DMS 273 treated with DMSO at 0.1 percent for 48 hours (cell line): ENCODE measurements around the gene AGFG2.
"Not testable (repeated sequence)": the region's sequence is repeated elsewhere in the genome, so short reads cannot be mapped to it uniquely, and the experiment has no call there.

Experiments
- DNase-seq: peaks from one replicate; lab custom pipeline; 2025; lab: John Stamatoyannopoulos, UW

The AGFG2 gene

DNA sequence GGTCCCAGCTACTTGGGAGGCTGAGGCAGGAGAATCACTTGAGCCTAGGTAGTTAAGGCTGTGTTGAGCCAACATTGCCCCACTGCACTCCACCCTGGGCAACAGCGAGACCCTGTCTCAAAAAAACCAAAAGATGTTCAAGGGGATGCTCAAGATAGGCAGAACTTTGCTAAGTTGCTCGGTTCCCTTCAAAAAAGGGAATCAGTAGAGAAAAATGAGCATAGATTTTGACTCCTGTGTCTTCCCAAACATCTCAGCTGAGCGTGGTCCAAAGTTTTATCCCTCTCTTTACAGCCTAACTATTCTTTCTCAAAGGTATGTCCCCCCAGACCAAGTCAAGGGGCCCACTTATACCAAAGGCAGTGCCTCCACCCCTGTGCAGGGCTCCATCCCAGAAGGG lies 14.0 kb downstream of the AGFG2 start:
- DNase-seq: no peak

DNA sequence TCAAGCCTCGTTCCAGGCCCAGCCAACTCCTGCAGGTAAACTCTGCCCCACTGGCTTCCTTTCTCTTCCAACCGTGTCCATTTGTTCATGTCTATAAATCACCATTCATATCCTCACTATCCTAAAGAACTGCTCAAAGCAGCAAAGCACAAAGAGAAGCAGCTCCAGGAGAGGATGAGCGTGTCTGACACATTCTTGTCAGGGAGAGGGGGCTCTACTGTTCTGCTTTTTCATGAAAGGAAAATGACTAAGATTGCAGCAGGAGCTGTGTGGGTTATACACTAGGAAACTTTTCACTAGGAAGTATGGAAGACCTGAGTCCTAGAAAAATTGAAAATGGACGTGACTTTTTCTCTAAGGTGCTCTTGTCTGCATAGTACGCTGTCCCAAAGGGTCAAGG lies 16.7 kb downstream of the AGFG2 start:
- no peak for DNase-seq

DNA sequence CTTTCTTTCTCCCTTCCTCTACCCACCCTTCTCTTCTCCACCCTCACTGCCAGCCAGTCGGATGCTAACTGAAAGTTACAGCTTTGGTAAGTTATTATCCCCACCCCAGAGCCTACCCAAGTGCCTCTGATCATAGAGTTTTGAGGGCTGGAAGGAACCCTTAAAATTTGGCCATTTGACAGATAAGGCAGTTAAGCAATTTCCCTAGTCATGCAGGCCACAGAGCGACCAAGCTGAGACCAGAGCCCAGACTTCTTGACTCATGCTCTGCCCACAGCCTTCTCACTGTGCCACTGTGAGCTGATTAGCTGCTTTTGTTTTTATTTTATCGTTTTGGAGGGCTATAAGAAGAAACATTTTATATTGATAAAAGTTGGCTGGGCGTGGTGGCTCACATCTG lies 17.5 kb downstream of the AGFG2 start:
- no peak for DNase-seq

DNA sequence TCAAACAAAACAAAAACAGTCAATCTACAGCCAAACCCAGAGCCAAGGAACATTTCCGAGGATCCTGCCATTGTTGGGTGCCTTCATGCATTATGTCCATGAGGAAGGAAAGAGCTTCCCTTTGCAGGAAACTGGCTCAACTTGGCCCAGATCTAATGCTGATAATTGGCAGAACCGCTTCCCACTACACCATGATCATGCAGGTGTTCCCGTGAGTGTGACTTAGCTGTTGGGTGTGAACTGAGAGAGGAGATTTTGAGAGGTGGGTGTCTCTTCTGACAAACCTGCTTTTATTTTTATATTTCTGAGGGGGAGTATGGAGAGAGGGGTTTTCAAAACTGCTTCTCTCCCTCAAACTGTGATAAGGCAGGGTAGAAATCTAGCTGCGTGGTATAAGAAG lies 20.1 kb downstream of the AGFG2 start:
- no peak for DNase-seq

DNA sequence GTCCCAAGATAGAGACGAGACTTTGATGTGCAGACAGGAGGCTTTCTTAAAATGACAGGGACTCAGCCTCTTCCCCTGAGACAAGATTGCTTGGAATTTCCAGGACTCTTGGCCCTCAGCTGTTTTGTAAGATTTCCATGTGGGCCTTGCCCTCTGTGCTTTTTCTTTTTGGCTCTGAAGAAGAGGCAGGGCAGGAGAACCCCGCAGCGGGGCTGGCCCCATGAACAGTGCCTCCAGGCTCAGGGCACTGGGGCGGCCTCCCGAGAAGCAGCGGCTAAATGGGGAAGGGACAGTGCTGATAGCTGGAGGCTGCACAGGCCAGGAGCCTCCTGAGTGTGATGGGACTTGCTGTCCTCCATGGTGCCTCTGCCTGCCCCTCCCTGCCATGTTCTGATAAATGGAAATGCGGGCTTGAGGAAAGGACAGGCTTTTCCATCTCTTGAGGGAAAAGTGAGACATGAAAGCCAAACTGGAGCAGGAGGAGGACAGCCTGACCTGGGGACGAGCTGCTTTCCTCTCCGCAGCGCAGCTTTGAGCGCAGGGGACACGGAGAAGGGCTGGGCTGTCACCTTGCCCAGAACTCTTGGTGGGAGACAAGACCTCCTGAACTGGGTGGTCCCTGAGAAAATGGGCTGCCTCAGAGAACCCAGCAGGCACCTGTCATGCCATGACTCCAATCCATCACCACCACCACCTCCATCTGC lies 22.6 kb downstream of the AGFG2 start:
- DNase-seq: no peak

DNA sequence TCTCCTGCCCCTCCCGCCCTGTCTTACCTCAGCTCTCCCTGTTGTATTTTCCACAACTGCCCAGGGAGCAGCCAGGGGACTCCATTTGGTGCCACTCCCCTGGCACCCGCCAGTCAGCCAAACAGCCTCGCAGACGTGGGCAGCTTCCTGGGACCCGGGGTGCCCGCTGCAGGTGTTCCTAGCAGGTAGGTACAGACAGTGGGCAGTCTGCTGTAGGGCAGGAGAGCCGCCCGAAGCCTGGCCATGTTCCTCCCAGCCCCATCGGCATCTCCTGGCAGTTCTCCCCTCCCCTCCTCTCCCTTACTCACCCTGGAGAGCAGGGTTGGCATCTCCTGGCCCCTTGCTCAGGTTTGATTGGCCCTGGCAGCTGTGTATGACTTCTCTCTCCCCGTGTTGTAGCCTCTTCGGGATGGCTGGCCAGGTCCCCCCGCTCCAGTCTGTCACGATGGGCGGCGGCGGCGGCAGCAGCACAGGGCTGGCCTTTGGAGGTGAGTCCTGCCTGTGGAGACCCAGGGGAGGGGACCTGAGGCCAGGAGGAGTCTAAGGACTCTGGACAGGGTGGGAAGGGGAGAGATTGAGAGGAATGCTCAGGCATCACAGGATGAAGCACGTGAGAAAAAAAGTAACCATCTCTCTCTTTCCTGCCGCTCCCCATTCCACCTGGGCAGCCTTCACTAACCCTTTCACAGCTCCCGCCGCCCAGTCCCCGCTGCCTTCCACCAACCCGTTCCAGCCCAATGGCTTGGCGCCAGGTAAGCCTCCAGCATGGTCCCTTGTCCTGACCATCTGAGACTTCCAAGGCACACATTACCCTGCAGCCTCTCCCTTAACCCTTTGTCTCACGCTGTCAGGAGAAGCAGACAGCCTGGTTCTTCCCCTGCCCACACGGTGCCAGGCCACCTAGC lies 23.4 kb downstream of the AGFG2 start:
- no peak for DNase-seq

DNA sequence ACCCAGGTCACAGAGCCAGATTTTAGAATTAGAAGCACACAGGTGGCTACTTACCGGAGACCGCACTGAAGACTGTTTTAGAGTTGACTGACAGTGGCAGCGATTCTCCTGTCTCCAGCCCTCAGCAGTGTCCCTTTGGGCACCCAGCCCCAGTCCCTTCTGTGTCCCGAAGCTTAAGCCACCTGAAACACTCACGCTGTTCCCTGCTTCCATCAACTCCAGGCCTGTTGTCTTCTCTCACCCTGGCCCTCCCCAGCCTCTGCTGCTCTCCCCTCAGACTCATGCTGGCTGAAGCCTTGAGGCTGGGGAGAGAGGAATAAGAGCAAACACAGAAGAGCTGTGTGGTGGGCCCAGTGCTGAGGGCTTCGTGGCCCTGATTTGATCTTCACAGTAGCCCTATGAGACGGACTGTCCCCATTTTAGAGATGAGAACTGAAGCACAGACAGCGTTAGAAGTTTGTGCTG lies 24.1 kb downstream of the AGFG2 start:
- DNase-seq: no peak

DNA sequence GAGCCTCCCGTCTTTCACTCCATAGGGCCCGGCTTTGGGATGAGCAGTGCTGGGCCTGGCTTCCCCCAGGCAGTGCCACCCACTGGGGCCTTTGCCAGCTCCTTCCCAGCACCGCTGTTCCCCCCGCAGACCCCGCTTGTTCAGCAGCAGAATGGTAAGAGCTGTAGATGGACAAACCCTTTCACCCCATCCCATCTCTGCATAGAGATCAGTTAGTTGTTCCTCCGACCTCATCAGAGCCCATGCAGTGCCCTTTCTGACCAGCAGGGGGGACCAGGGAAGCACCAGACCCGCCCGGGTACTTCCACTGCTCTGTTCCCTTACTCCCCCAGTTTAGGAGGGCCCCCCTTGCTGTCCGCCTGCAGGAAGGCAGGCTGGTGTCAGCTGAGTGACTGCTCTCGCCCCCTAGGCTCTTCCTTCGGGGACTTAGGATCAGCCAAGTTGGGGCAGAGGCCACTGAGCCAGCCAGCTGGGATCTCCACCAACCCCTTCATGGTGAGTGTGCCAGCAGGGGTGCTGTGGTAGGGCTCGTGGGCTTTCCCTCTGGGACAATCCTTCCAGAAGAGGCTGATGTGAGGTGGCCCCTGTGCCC lies 24.9 kb downstream of the AGFG2 start:
- DNase-seq: no peak

DNA sequence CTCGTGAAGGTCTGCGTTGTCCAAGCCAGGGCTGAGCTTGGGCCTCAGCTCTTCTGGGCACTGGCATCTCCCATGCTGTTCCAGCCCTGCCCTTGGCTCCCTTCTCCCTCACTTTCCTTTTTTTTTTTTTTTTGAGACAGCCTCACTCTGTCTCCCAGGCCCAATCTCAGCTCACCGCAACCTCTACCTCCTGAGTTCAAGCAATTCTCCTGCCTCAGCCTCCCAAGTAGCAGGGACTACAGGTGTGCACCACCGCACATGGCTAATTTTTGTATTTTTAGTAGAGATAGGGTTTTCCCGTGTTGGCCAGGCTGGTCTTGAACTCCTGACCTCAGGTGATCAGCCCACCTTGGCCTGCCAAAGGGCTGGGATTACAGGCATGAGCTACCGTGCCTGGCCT lies 25.4 kb downstream of the AGFG2 start:
- not testable (repeated sequence) for DNase-seq

DNA sequence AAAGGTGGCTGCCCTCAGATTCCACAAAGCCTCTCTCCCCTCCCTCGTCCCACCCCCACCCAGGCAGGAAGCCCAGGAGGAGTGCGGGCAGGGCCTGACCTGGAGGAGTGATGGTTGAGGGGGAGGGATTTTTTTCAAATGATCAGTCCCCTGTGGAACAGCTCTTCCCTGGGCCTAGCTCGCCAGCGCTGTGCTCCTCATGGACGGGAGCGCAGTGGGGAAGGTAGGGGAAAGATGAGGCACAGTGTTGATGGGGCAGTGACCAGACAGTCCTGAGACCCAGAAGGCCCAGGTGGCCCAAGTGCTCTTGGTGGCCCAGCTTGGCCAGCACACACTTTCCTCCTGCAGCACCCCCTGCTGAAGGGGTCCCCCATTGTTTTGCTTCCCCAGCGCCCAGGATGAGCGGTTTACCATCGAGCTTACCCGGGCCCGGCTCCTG lies 26.1 kb downstream of the AGFG2 start:
- no peak for DNase-seq

DNA sequence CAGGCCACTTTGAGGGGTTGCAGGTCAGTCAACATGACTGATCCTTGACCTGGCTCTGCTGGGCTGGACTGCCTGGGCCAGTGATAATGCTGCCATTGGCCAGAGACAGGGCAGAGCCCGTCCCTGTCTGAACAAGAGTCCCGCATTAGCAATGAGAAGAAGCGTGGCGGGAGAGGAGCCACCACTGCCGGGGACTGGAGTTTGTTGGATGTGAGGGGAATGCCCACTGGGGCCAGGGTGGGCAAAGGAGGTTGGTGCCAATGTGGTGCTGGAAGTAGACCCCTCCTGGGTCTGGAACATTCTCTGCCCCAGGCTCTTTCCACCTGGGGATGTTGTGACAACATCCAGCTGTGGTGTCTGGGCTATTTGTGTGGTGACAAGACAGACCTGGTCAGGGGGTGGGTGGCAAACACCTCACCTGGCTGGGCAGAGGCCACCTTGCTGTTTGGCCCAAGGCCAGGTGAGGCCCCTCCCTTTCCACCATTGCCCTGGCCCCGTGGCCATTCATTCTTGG lies 27.1 kb downstream of the AGFG2 start:
- DNase-seq: no peak

DNA sequence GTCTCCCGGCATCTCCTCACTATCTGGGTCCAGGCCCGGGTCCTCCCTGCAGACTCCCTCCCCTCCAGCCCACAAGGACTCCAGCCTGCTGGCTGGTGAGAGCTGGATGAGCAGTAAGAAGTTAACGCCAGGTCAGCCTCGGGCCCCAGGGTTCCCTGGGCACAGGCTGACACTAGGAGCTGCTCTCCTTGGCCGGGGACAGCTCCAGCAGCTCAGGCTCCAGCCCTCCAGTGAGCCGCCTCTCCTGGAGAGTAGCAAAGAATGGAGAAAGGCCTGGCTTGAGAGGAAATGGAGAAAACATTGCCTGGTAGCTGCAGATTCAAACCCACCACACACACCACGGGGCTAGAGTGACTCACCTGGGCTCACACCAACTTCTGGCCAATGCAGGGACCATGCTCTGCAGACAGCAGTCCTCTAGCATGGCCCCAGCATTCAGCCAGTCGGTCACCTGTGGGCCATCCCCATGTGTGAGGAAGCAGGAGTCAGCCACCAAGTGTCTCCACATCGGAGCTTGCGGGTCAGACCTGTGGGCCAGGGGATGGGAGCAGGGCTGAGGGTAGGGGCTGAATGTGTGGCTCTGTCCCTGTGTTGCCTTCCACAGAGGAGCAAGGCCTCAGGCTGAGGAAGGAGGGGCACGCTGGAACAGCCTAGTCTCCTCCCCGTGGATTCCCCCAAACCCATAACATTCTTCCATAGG lies 28.2 kb downstream of the AGFG2 start:
- DNase-seq: no peak

DNA sequence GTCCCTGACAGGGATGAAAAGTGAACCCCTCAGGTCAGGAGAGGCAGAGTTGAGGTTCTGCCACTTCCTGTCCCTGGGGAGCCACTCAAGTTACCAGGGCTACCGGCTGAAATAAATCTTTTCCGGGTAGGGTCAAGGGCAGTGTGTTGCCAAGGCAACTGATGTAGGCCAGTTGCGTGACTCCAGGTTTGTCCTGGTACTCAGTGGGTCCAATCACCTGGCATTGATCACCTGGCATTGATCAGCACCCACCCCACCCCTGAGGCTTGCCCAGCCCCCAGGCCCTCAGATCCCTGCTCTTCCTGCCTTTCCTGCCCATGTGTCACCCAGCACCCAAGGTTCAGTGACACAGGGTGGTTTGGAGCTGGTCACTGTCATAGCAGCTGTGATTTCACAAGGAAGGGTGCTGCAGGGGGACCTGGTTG lies 28.8 kb downstream of the AGFG2 start:
- no peak for DNase-seq

DNA sequence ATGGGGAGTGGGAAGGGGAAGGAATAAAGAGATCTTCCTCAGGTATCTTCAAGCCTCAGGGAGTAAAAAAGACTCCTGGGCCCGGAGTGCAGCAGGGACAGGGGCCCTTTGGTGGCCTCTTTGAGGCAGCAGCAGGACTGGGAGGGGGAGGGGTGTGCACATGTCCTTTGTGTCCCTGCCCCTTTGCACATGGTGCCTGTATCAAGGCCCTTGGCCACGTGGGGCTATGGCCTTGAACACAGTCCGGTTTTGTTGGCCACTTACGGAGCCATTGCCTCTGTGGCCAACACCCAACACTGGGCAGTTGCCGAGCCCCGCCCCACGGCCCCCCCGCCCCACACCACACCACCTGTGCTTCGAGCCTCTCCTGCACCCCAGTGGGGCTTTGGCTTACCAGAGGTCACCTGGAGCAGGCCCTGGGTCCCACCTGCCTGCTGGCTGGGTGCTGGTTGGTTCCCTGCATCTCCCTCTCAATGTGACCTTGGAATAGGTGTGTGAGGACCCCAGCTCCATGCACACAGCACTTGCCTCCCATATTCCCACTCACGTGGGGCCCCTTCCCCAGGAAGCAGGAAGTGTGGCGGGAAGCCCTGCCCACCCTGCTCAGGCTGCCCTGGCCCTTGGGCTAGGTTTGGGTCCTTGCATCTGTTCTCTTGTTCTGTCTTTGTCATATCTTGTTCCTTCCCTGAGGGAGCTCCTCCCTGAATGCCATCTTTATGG lies 29.3 kb downstream of the AGFG2 start:
- no peak for DNase-seq

DNA sequence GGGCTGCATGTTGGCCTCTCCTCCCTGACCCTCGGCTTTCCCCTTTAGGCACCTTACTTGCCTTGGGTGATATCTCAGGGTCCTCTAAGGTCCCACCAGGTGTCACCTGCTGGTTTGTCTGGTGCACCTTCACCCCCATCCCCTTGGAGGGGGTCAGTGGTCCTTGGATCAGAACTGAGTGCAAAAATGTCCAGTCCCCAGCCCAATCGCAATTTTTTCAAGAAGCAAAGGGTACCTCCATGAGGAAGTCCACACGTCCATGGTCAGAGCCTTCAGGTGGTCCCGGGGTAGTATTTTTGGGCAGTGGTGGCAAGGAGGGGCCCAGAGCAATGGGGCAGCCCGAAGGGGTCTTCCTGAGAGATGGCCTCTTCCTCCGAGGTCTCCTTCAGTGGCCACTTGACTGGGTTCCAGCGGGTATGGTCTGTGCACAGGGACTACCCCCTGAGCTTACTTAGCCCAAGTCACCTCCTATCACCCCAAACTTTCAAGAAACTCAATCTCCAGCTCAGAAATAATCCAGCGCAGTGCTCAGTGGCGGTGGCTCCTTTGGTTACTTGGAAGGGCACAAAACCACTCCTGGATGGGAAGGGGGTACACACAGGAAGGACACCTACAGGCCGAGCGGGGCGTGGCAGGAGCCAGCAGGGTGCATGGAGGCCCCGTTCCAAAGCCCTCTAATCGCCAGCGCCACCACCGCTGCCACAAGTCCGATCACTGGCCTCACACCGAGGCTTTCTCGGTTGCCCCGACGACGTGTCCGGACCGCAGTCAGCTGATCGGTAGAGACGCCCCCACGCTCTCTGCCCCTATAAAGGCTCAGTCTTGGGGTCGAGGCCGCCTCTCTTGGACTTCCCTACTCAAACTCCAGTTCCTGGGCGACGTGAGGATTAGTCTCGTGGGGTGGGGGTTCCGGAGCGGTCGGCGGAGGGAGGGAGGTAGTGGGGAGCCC lies 30.2 kb downstream of the AGFG2 start:
- peak; percentile 47 for DNase-seq

DNA sequence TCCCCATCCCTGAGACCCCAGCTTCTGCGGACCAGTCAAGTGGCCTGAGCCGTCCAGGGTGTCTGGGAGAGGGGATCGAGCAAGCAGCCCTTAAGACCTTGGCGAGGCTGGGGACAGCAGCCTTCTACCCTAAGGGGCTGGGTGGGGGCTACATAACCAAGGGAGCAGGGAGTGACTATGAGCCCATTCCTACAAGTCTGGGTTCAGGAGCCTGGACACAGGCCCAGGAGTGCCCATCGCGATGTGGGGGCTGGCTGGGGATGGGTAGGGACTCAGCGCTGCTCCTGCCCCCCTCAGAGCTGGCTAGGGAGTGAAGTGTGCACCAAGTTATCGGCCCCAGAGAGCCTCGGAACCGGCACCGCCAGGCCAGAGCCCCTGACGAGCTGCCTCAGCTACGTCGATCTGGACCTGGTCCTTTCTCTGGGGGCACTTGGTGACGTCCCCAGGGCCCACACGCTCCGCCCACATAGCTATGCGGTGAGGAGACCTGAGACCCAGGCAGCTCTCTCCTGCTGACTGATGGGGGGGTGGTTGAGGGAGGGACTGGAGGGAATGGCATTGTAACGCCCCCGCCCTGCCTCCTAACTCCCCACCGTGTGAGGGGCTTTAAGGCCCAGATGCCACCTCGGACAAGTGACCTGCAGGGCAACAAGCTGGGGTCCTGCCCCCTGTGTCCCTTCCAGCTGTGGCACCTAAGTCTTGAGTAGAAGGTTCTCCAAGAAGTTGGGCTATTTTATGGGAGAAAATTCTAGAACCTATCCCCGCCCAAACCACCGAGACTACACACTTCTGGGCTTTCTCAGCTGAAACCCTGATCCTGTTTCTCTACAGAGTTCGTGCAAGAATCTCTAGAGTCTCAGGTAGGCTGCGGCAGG lies 32.2 kb downstream of the AGFG2 start:
- no peak for DNase-seq

DNA sequence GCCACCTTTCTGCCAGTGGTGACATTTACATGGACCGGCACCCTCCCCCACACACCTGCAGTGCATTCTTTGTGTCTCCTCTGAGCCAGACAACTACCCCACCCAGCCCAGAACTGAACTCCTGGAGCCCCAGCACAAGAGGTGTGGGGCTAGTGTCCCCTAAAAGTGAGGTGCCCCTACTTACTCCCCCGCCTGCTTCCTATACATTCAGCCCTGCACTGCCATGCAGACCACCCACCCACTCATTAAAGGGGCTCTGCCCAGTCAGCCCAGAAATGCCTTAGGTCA lies 32.8 kb downstream of the AGFG2 start:
- DNase-seq: no peak

DNA sequence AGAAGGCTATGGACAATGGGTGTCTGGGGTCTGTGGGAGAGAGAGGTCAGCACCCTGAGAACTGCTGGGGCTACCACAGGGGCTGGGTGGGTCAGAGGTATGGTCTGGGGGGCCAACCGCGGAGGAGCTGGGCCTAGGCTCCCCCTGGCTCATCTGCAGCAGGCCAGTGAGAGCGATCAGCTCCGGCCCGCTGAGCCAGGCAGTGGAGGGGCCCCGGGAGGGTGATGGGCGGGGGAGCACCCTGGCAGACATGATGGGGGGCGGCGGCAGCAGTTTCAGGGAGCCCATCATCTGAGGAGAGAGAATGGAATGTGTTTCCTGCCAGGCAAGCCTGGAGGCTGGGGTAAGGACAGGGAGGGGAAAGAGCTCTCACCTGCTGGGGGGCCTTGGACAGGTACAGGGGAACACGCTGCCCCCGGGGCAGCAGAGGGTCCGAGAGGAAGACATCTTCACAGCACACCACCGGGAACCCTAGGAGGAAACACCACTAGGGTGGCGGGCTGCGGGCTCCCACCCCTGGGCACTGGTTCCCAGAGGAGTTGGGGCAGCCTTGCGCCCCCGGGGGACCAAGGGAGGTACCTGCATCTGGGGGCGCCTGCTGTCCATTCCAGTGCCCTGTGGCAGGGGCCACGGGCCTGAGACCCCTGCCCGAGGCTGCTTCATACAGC lies 33.4 kb downstream of the AGFG2 start:
- DNase-seq: no peak
